SU-DHL-6 (cell line): ENCODE data around the gene OBSCN.

Experiments used
- CTCF ChIP-seq: fragments of 200-600 bp; sonication (generic); IDR thresholded peaks from one replicate; pipeline ENCODE4 v1.5.1; 2017; ENCODE audit warnings: antibody characterized with exemption, mild to moderate bottlenecking, low read length, moderate library complexity; ENCODE audit not compliant: insufficient read depth, poor library complexity, severe bottlenecking
- EZH2phosphoT487 ChIP-seq: fragments of 200-600 bp; sonication (generic), shearing (Covaris generic); conservative IDR thresholded peaks from 2 replicates; pipeline ENCODE4 v1.6.1; 2018; ENCODE audit warnings: mild to moderate bottlenecking, antibody characterized with exemption, low read length, moderate library complexity, mixed read lengths

GRCh38 chr1:228317891-228318810 lies 110.3 kb downstream of the OBSCN start:
- no peak for TF ChIP-seq CTCF
- no peak for TF ChIP-seq EZH2phosphoT487
